H1 (cell line): ENCODE measurements around the gene FBXL17. TPM values are rescaled to one million over a fixed set of nuclear protein-coding genes. Genes with fewer than 3 reads are reported as not detected.

Source experiments
- CTCF ChIA-PET: fragments of 300-600 bp; sonication (Branson Sonifier 250); formaldehyde crosslinking; loops from one replicate; lab custom pipeline; 2021; ENCODE audit not compliant: partially characterized antibody; lab: Charles Lee
- POLR2A ChIA-PET: fragments of 300-600 bp; sonication (Branson Sonifier 250); formaldehyde crosslinking; loops from one replicate; lab custom pipeline; 2021; ENCODE audit warnings: inconsistent platforms; ENCODE audit not compliant: partially characterized antibody; lab: Charles Lee
- DNase-seq, 2 experiments: peaks; one replicate each; pipeline versions ENCODE4 v3.0.0 to v3.0.0-alpha.2; 2010 to 2022; ENCODE audit warnings: low spot score in 2 of 2, low read depth in 1 of 2, mixed read lengths in 1 of 2
- FAIRE-seq: peaks from 2 replicates; lab custom pipeline; 2011; peaks lifted over from hg19 to GRCh38; lab: Jason Lieb, UNC
- H2AFZ ChIP-seq: 2 replicates; pipeline ENCODE4 v1.8.1; 2012; ENCODE audit warnings: low read length, inconsistent platforms
- H2AK5ac ChIP-seq: 2 replicates; pipeline ENCODE4 v1.6.1; 2013; ENCODE audit warnings: low read depth, low read length
- H2BK120ac ChIP-seq: replicated peaks from 2 replicates; pipeline ENCODE3; 2013; ENCODE audit warnings: low read depth, low read length, inconsistent platforms
- H2BK12ac ChIP-seq: 2 replicates; pipeline ENCODE4 v1.6.1; 2013; ENCODE audit warnings: low read depth, low read length
- H2BK15ac ChIP-seq: 2 replicates; pipeline ENCODE4 v1.6.1; 2013; ENCODE audit warnings: low read length
- H2BK20ac ChIP-seq: 2 replicates; pipeline ENCODE4 v1.6.1; 2013; ENCODE audit warnings: low read length
- H2BK5ac ChIP-seq: 2 replicates; pipeline ENCODE4 v1.6.1; 2013; ENCODE audit warnings: low read depth, low read length
- H3K14ac ChIP-seq: 2 replicates; pipeline ENCODE4 v1.6.1; 2013; ENCODE audit warnings: inconsistent platforms; ENCODE audit not compliant: insufficient read length
- H3K18ac ChIP-seq: 2 replicates; pipeline ENCODE4 v1.6.1; 2013; ENCODE audit warnings: low read length; ENCODE audit errors: extremely low read depth
- H3K23ac ChIP-seq: 2 replicates; pipeline ENCODE4 v1.6.1; 2013; ENCODE audit warnings: inconsistent platforms; ENCODE audit not compliant: insufficient read length
- H3K23me2 ChIP-seq: 2 replicates; pipeline ENCODE4 v1.6.1; 2013; ENCODE audit warnings: low read depth, low read length
- H3K27ac ChIP-seq: 2 replicates; pipeline ENCODE4 v1.6.1; 2011; ENCODE audit warnings: low read depth, low read length, inconsistent platforms
- H3K27me3 ChIP-seq, 4 experiments: replicated peaks in 1 of 4; 1 replicate in 1 of 4; 2 replicates in 3 of 4; pipeline versions ENCODE4 v1.6.1 to v1.8.1; 2011 to 2013; ENCODE audit warnings: low read length in 3 of 4, mild to moderate bottlenecking in 3 of 4, inconsistent platforms in 2 of 4, mixed read lengths in 2 of 4, moderate library complexity in 1 of 4; ENCODE audit not compliant: control insufficient read depth in 3 of 4, insufficient read depth in 3 of 4; ENCODE audit errors: extremely low read depth in 1 of 4
- H3K36me3 ChIP-seq, 4 experiments: 2 replicates each; pipeline versions ENCODE4 v1.6.1 to v1.8.1; 2011 to 2013; ENCODE audit warnings: mild to moderate bottlenecking in 4 of 4, low read length in 3 of 4, moderate library complexity in 2 of 4, control low read depth in 1 of 4, inconsistent platforms in 1 of 4; ENCODE audit not compliant: insufficient read depth in 4 of 4, control insufficient read depth in 2 of 4
- H3K4ac ChIP-seq: replicated peaks from 2 replicates; pipeline ENCODE3; 2013; ENCODE audit warnings: low read length, low read depth, mixed read lengths, inconsistent platforms; ENCODE audit not compliant: insufficient read length
- H3K4me1 ChIP-seq, 4 experiments: replicated peaks in 1 of 4; 1 replicate in 1 of 4; 2 replicates in 3 of 4; pipeline versions ENCODE4 v1.6.1 to v1.8.1; 2011 to 2013; ENCODE audit warnings: low read length in 3 of 4, inconsistent platforms in 2 of 4, mixed read lengths in 1 of 4; ENCODE audit not compliant: insufficient read depth in 4 of 4, control insufficient read depth in 3 of 4
- H3K4me2 ChIP-seq, 2 experiments: 2 replicates each; pipeline versions ENCODE4 v1.6.1 to v1.8.1; 2011 to 2013; ENCODE audit warnings: low read depth in 2 of 2, low read length in 2 of 2, control low read depth in 1 of 2, inconsistent platforms in 1 of 2, mild to moderate bottlenecking in 1 of 2; ENCODE audit not compliant: insufficient read depth in 1 of 2
- H3K4me3 ChIP-seq, 4 experiments: fragments of 200-600, 300-600 bp in 1 of 4; sonication (generic), shearing (Covaris generic), sonication (Bioruptor Twin) in 1 of 4; 2 replicates each; pipeline versions ENCODE4 v1.5.1 to v1.8.1; 2011 to 2016; ENCODE audit warnings: low read length in 4 of 4, low read depth in 3 of 4, control low read depth in 2 of 4, inconsistent platforms in 2 of 4, mild to moderate bottlenecking in 2 of 4, mixed read lengths in 1 of 4, moderate library complexity in 1 of 4; ENCODE audit not compliant: insufficient read depth in 2 of 4; ENCODE audit errors: extremely low read depth in 1 of 4
- H3K56ac ChIP-seq: replicated peaks from 2 replicates; pipeline ENCODE3; 2013; ENCODE audit warnings: low read depth, mild to moderate bottlenecking, mixed read lengths, low read length, inconsistent platforms; ENCODE audit not compliant: insufficient read length
- H3K79me1 ChIP-seq: 2 replicates; pipeline ENCODE4 v1.6.1; 2013; ENCODE audit warnings: low read depth, low read length, control low read depth
- H3K79me2 ChIP-seq, 2 experiments: 2 replicates each; pipeline versions ENCODE4 v1.6.1 to v1.8.1; 2012 to 2013; ENCODE audit warnings: low read length in 2 of 2, mild to moderate bottlenecking in 2 of 2, inconsistent platforms in 1 of 2; ENCODE audit not compliant: insufficient read depth in 2 of 2, control insufficient read depth in 1 of 2
- H3K9ac ChIP-seq, 4 experiments: replicated peaks in 1 of 4; 1 replicate in 1 of 4; 2 replicates in 3 of 4; pipeline versions ENCODE4 v1.6.1 to v1.8.1; 2011 to 2013; ENCODE audit warnings: low read depth in 3 of 4, low read length in 3 of 4, control low read depth in 2 of 4, mild to moderate bottlenecking in 2 of 4, moderate library complexity in 2 of 4, inconsistent platforms in 1 of 4; ENCODE audit errors: extremely low read depth in 1 of 4
- H3K9me3 ChIP-seq, 2 experiments: 2 replicates each; pipeline versions ENCODE4 v1.6.1 to v1.8.1; 2012 to 2013; ENCODE audit warnings: mild to moderate bottlenecking in 2 of 2, moderate library complexity in 2 of 2, control low read depth in 1 of 2, inconsistent platforms in 1 of 2, low read depth in 1 of 2, low read length in 1 of 2, mixed read lengths in 1 of 2; ENCODE audit not compliant: insufficient read depth in 2 of 2
- H4K20me1 ChIP-seq, 2 experiments: replicated peaks in 1 of 2; 2 replicates each; pipeline versions ENCODE3 to v1.8.1; 2011 to 2013; ENCODE audit warnings: inconsistent platforms in 2 of 2, low read length in 2 of 2, mild to moderate bottlenecking in 1 of 2; ENCODE audit not compliant: insufficient read depth in 2 of 2, control insufficient read depth in 1 of 2
- H4K5ac ChIP-seq: 2 replicates; pipeline ENCODE4 v1.6.1; 2013; ENCODE audit warnings: low read length, low read depth, mixed read lengths, inconsistent platforms; ENCODE audit not compliant: insufficient read length
- H4K8ac ChIP-seq: 2 replicates; pipeline ENCODE4 v1.8.0; 2013; ENCODE audit warnings: mild to moderate bottlenecking, moderate library complexity, low read length, inconsistent platforms; ENCODE audit not compliant: insufficient read depth; ENCODE audit errors: extremely low read depth
- H4K91ac ChIP-seq: replicated peaks from 2 replicates; pipeline ENCODE3; 2013; ENCODE audit warnings: low read length, mixed read lengths, inconsistent platforms; ENCODE audit not compliant: insufficient read length
- BACH1 ChIP-seq: IDR thresholded peaks from 2 replicates; pipeline ENCODE4 v1.6.1; 2012; ENCODE audit warnings: low read length, improper control_type of control experiment
- BCL11A ChIP-seq, 2 experiments: IDR thresholded peaks; one replicate each; pipeline ENCODE4 v1.6.1; 2011; ENCODE audit warnings: low read depth in 2 of 2, low read length in 2 of 2, mild to moderate bottlenecking in 2 of 2
- BRCA1 ChIP-seq: IDR thresholded peaks from 2 replicates; pipeline ENCODE4 v1.6.1; 2012; ENCODE audit warnings: low read depth, low read length, improper control_type of control experiment
- CBX5 ChIP-seq: fragments of 300-800, 300-1000 bp; sonication (generic); IDR thresholded peaks from 2 replicates; pipeline ENCODE4 v1.7.1; 2016; ENCODE audit warnings: antibody characterized with exemption, low read length, low read depth
- FOSL1 ChIP-seq: IDR thresholded peaks from 2 replicates; pipeline ENCODE4 v1.6.1; 2011; ENCODE audit warnings: mild to moderate bottlenecking, low read depth, low read length, moderate library complexity; ENCODE audit not compliant: insufficient read depth
- HDAC6 ChIP-seq: IDR thresholded peaks from one replicate; pipeline ENCODE4 v1.7.1; 2012; ENCODE audit warnings: low read depth, mild to moderate bottlenecking, inconsistent platforms, low read length, moderate library complexity
- MAFK ChIP-seq: IDR thresholded peaks from 2 replicates; pipeline ENCODE4 v1.6.1; 2012; ENCODE audit warnings: low read depth, mild to moderate bottlenecking, improper control_type of control experiment, low read length
- POLR2A ChIP-seq, 2 experiments: IDR thresholded peaks; 1 replicate in 1 of 2; 2 replicates in 1 of 2; pipeline ENCODE4 v1.6.1; 2011; ENCODE audit warnings: low read depth in 2 of 2, low read length in 2 of 2, mild to moderate bottlenecking in 2 of 2; ENCODE audit errors: control extremely low read depth in 1 of 2
- RBBP5 ChIP-seq: IDR thresholded peaks from 2 replicates; pipeline ENCODE4 v1.7.1; 2012; ENCODE audit warnings: low read depth, mild to moderate bottlenecking, inconsistent platforms, low read length, moderate library complexity, borderline replicate concordance
- RNF2 ChIP-seq: fragments of 200-900, 300-1000 bp; sonication (generic); IDR thresholded peaks from 2 replicates; pipeline ENCODE4 v1.7.1; 2016; ENCODE audit warnings: borderline replicate concordance, low read depth, mild to moderate bottlenecking, antibody characterized with exemption, low read length; ENCODE audit not compliant: poor library complexity, severe bottlenecking; ENCODE audit errors: missing control alignments
- YY1 ChIP-seq: IDR thresholded peaks from 2 replicates; pipeline ENCODE4 v1.6.1; 2011; ENCODE audit warnings: low read depth, mild to moderate bottlenecking, low read length
- ZNF274 ChIP-seq: IDR thresholded peaks from 2 replicates; pipeline ENCODE4 v1.7.0; 2012; ENCODE audit warnings: low read length, borderline replicate concordance; ENCODE audit errors: extremely low read depth
- WGBS, 2 experiments: shearing (Covaris generic) in 1 of 2; methylation state at CpG; one replicate each; pipeline versions ENCODE4 v1.1.6 to v1.1.7; 2013 to 2015; ENCODE audit warnings: low lambda C conversion rate in 2 of 2, mixed read lengths in 2 of 2, inconsistent platforms in 1 of 2, low coverage in 1 of 2, missing lambda C conversion rate in 1 of 2; ENCODE audit not compliant: insufficient replicate concordance in 2 of 2, insufficient coverage in 1 of 2, insufficient read length in 1 of 2; ENCODE audit errors: extremely low coverage in 1 of 2, missing lambda C conversion rate in 1 of 2; 5-methylcytosine and 5-hydroxymethylcytosine counted together
- polyA plus RNA-seq, 7 experiments: library from polyadenylated mRNA; depleted of rRNA in 3 of 7; stranded (reverse) in 5 of 7; unstranded in 2 of 7; fragments of >200 nt in 5 of 7; fragments of 200-250 nt in 2 of 7; gene quantifications; 1 replicate in 5 of 7; 2 replicates in 1 of 7; 4 replicates in 1 of 7; pipeline versions ENCODE4 v1.2.1 to v1.2.3, GENCODE V29; 2011 to 2013; ENCODE audit warnings: missing spikeins in 2 of 7, mixed read lengths in 2 of 7
- total RNA-seq: library from RNA; stranded (reverse); fragmentation: NEBNext Ultra II Directional; extraction: Animal tissue kit (Norgen Biotek cat#: 25700); gene quantifications from 2 replicates; pipeline ENCODE4 v1.2.1, GENCODE V29; 2021
- TF ChIP-seq, protein P1 (sequence below): IDR thresholded peaks from 2 replicates; pipeline ENCODE4 v1.6.1; 2012; ENCODE audit warnings: inconsistent platforms
- TF ChIP-seq, protein P2 (sequence below): IDR thresholded peaks from 2 replicates; pipeline ENCODE4 v1.6.1; 2012; ENCODE audit warnings: inconsistent platforms

FBXL17 gene
- total and polyA plus RNA-seq, 2 of the 8 experiments (the other 6 are each of a cell fraction or from before 2014, with no cell fraction given): 0.35 to 4.3 TPM

DNA sequence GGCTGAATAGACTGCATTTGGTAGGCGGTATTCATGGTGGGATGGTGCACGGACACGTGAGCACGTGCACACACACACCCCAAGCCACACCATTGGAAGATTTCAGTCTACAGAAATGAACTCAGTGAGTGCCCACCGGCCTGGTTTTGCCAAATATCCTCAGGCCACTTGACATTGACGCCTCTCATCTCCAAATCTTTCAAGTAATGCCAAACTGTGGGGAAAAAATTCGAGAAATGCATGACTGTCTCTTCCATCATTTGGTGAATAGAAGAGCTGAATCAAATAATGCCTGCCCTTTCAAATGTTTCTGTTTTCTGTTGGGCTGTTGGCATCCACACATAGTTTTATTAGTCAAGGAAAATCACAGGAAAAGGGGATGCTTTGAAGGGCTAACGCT lies 528.9 kb downstream of the FBXL17 start:
- Histone ChIP-seq H3K9me3 (no peaks in the 10 kb centered on the region), H2AK5ac (no peak overlapping the region), H3K4me3 (no peak overlapping the region), H2AFZ (no peak overlapping the region), H4K91ac (no peak overlapping the region), H3K23me2 (no peaks in the 10 kb centered on the region), H3K56ac (no peak overlapping the region), H3K79me1 (no peaks in the 10 kb centered on the region), H3K27ac (no peak overlapping the region), H3K27me3 (no peaks in the 10 kb centered on the region), H3K4ac (no peak overlapping the region), H3K18ac (no peak overlapping the region), H2BK5ac (no peak overlapping the region), H4K5ac (no peak overlapping the region), H3K4me2 (no peak overlapping the region), H2BK15ac (no peak overlapping the region), H2BK12ac (no peak overlapping the region), H2BK120ac (no peak overlapping the region), H3K36me3 (no peaks in the 10 kb centered on the region), H3K4me1 (no peaks in the 10 kb centered on the region), H3K79me2 (no peaks in the 10 kb centered on the region), H3K9ac (no peak overlapping the region), H4K20me1 (no peaks in the 10 kb centered on the region), H3K23ac (no peak overlapping the region), H2BK20ac (no peak overlapping the region), H3K14ac (no peak overlapping the region), H4K8ac (no peak overlapping the region)
- POLR2A ChIA-PET: no interaction called here
- no peak for DNase-seq
- no peak for FAIRE-seq
- CTCF ChIA-PET: interaction anchor here (0.5 to 1.7 kb wide), 7 partner anchors 8 to 1750 kb away, joined by 3 to 4 read pairs (median 3); no protein-coding TSS in a partner anchor
- WGBS, 2 experiments: 86% methylated on average over 8 of the region's 8 CpGs; no CpG with 5 or more reads in 1 of the 2 experiments
- TF ChIP-seq, protein P1, sequence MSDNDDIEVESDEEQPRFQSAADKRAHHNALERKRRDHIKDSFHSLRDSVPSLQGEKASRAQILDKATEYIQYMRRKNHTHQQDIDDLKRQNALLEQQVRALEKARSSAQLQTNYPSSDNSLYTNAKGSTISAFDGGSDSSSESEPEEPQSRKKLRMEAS: no peak
- TF ChIP-seq RNF2 (no peak), RBBP5 (no peak), BCL11A (IDR thresholded peaks at IDR 0.05; ENCODE audit: low read depth in 2 of 2, low read length in 2 of 2) (no peak), YY1 (no peak), MAFK (no peak), BRCA1 (no peak), HDAC6 (no peak), FOSL1 (no peak), CBX5 (no peak), POLR2A (IDR thresholded peaks at IDR 0.05; ENCODE audit: control extremely low read depth in 1 of 2, low read depth in 2 of 2, low read length in 2 of 2) (no peak), ZNF274 (no peak), BACH1 (no peak)
- TF ChIP-seq, protein P2, sequence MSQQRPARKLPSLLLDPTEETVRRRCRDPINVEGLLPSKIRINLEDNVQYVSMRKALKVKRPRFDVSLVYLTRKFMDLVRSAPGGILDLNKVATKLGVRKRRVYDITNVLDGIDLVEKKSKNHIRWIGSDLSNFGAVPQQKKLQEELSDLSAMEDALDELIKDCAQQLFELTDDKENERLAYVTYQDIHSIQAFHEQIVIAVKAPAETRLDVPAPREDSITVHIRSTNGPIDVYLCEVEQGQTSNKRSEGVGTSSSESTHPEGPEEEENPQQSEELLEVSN: no peak
